GM23338 (cell line): ENCODE data around the gene CDK14. TPM values are rescaled to one million over a fixed set of nuclear protein-coding genes. Genes with fewer than 3 reads are reported as not detected.

Experiments
- ATAC-seq: fragments of 200-7000 bp; cut with Tn5 transposase; 3 replicates; pipeline ENCODE4 v1.9.1; 2020
- DNase-seq: peaks from one replicate; pipeline ENCODE4 v3.0.0-alpha.2; 2015; ENCODE audit warnings: low spot score
- H2AFZ ChIP-seq: fragments of 200-600 bp; sonication (generic); 2 replicates; pipeline ENCODE4 v1.8.0; 2016; ENCODE audit warnings: antibody characterized with exemption, mild to moderate bottlenecking, moderate library complexity
- H3F3A ChIP-seq: fragments of 200-600 bp; sonication (generic); replicated peaks from 2 replicates; pipeline ENCODE4 v1.8.0; 2017; ENCODE audit warnings: antibody characterized with exemption, mixed run types, low read depth
- H3K27ac ChIP-seq: fragments of 200-600 bp; sonication (generic); 2 replicates; pipeline ENCODE4 v1.6.1; 2016; ENCODE audit warnings: low read depth
- H3K27me3 ChIP-seq: fragments of 200-600 bp; sonication (generic); 2 replicates; pipeline ENCODE4 v1.8.0; 2016; ENCODE audit warnings: mild to moderate bottlenecking, mixed run types, moderate library complexity; ENCODE audit not compliant: insufficient read depth
- H3K36me3 ChIP-seq: fragments of 200-600 bp; sonication (generic); 2 replicates; pipeline ENCODE4 v1.8.0; 2016; ENCODE audit warnings: mild to moderate bottlenecking; ENCODE audit not compliant: insufficient read depth
- H3K4me1 ChIP-seq: fragments of 200-600 bp; sonication (generic); 2 replicates; pipeline ENCODE4 v1.8.0; 2016; ENCODE audit warnings: mild to moderate bottlenecking, moderate library complexity; ENCODE audit not compliant: insufficient read depth
- H3K4me2 ChIP-seq: fragments of 200-600 bp; sonication (generic); 2 replicates; pipeline ENCODE4 v1.7.1; 2017; ENCODE audit warnings: mixed run types
- H3K4me3 ChIP-seq: fragments of 200-600 bp; sonication (generic); 2 replicates; pipeline ENCODE4 v1.6.1; 2016; ENCODE audit warnings: mixed run types
- H3K79me2 ChIP-seq: fragments of 200-600 bp; sonication (generic); replicated peaks from 2 replicates; pipeline ENCODE4 v1.8.0; 2017; ENCODE audit warnings: mild to moderate bottlenecking; ENCODE audit not compliant: insufficient read depth
- H3K9me2 ChIP-seq: fragments of 200-600 bp; sonication (generic); 2 replicates; pipeline ENCODE4 v1.8.0; 2017; ENCODE audit not compliant: insufficient read depth
- H4K20me1 ChIP-seq: fragments of 200-600 bp; sonication (generic); replicated peaks from 2 replicates; pipeline ENCODE4 v1.8.0; 2017; ENCODE audit warnings: mild to moderate bottlenecking; ENCODE audit not compliant: insufficient read depth
- H3K27ac Mint-ChIP-seq: 2 replicates; pipeline ENCODE4 v1.8.0; 2020; ENCODE audit warnings: inconsistent platforms, mild to moderate bottlenecking, moderate library complexity, mixed read lengths
- H3K27me3 Mint-ChIP-seq: 3 replicates; pipeline ENCODE4 v1.8.0; 2022; ENCODE audit warnings: low read depth, mild to moderate bottlenecking, moderate library complexity, mixed read lengths, inconsistent platforms; ENCODE audit not compliant: insufficient read depth, poor library complexity
- H3K36me3 Mint-ChIP-seq: 3 replicates; pipeline ENCODE4 v1.8.0; 2021; ENCODE audit warnings: low read depth, mild to moderate bottlenecking, inconsistent platforms, moderate library complexity, mixed read lengths
- H3K4me1 Mint-ChIP-seq: 3 replicates; pipeline ENCODE4 v1.8.0; 2020; ENCODE audit warnings: mild to moderate bottlenecking, inconsistent platforms, mixed read lengths
- H3K4me3 Mint-ChIP-seq: 3 replicates; pipeline ENCODE4 v1.8.0; 2021; ENCODE audit warnings: moderate library complexity, mild to moderate bottlenecking, inconsistent platforms, mixed read lengths
- H3K9me3 Mint-ChIP-seq: 3 replicates; pipeline ENCODE4 v1.8.0; 2020; ENCODE audit warnings: moderate library complexity, mild to moderate bottlenecking, inconsistent platforms, mixed read lengths
- CREB1 ChIP-seq: fragments of 250-450 bp; sonication (Bioruptor Pico); IDR thresholded peaks from 2 replicates; pipeline ENCODE4 v1.5.0; 2020; ENCODE audit warnings: low read depth, mild to moderate bottlenecking, moderate library complexity
- CTCF ChIP-seq, 2 experiments: fragments of 200-600 bp in 1 of 2; sonication (generic) in 1 of 2; conservative IDR thresholded peaks; 2 replicates each; pipeline versions ENCODE4 v1.5.1 to v1.6.1; 2016 to 2017; ENCODE audit warnings: antibody characterized with exemption in 2 of 2, low read depth in 2 of 2, mild to moderate bottlenecking in 2 of 2, moderate library complexity in 1 of 2
- EZH2 ChIP-seq: fragments of 200-600 bp; sonication (generic); IDR thresholded peaks from one replicate; pipeline ENCODE4 v1.8.0; 2017; ENCODE audit warnings: antibody characterized with exemption, mild to moderate bottlenecking, low read depth; ENCODE audit not compliant: unreplicated experiment
- EZH2phosphoT487 ChIP-seq: fragments of 200-600 bp; sonication (generic); IDR thresholded peaks from one replicate; pipeline ENCODE4 v1.8.1; 2018; ENCODE audit warnings: antibody characterized with exemption; ENCODE audit not compliant: unreplicated experiment
- JUNB ChIP-seq: IDR thresholded peaks from one replicate; pipeline ENCODE4 v1.6.1; 2016; ENCODE audit warnings: antibody characterized with exemption; ENCODE audit not compliant: unreplicated experiment
- NANOG ChIP-seq: IDR thresholded peaks from 2 replicates; pipeline ENCODE4 v1.6.1; 2016; ENCODE audit warnings: antibody characterized with exemption, borderline replicate concordance
- POLR2AphosphoS5 ChIP-seq: IDR thresholded peaks from 2 replicates; pipeline ENCODE4 v1.6.1; 2016; ENCODE audit warnings: antibody characterized with exemption, low read depth
- REST ChIP-seq: IDR thresholded peaks from one replicate; pipeline ENCODE4 v1.6.1; 2018; ENCODE audit warnings: antibody characterized with exemption; ENCODE audit not compliant: unreplicated experiment
- STAT1 ChIP-seq: IDR thresholded peaks from one replicate; pipeline ENCODE4 v1.6.1; 2016; ENCODE audit warnings: antibody characterized with exemption; ENCODE audit not compliant: unreplicated experiment
- ZNF114 ChIP-seq: fragments of 250-450 bp; sonication (Bioruptor Pico); IDR thresholded peaks from 2 replicates; pipeline ENCODE4 v1.5.0; 2020; ENCODE audit warnings: mild to moderate bottlenecking, moderate library complexity
- ZNF331 ChIP-seq: fragments of 250-450 bp; sonication (Bioruptor Pico); IDR thresholded peaks from 2 replicates; pipeline ENCODE4 v1.5.0; 2020; ENCODE audit warnings: low read depth, mild to moderate bottlenecking, moderate library complexity
- ZNF462 ChIP-seq: fragments of 250-450 bp; sonication (Bioruptor Pico); IDR thresholded peaks from 2 replicates; pipeline ENCODE4 v1.5.0; 2020; ENCODE audit warnings: mild to moderate bottlenecking, moderate library complexity
- polyA plus RNA-seq: library from polyadenylated mRNA; unstranded; fragments of >200 nt; fragmentation: Nextera tagmentation; extraction: Ambion mirVana; gene quantifications from 2 replicates; pipeline ENCODE4 v1.2.1, GENCODE V29; 2016
- total RNA-seq: library from RNA; depleted of rRNA; stranded (reverse); fragments of >200 nt; shearing (Covaris generic); gene quantifications from 2 replicates; pipeline ENCODE4 v1.2.3, GENCODE V29; 2014

Gene CDK14
- total and polyA plus RNA-seq, 2 experiments from 2014 or later: 11.2 to 24.0 TPM

GRCh38 chr7:90743626-90744025 is 147.5 kb downstream of the CDK14 start:
- peaks cover 5% of the 10 kb centered on the region for H3K9me3 Mint-ChIP-seq
- H3K27me3 Mint-ChIP-seq: no peaks in the 10 kb centered on the region

More at GRCh38 chr7:90743626-90744025, 147.5 kb downstream of the CDK14 start:
- no peak overlapping the region for H3K27ac ChIP-seq
- no peaks in the 10 kb centered on the region; the same call in 1 of the 2 replicates for H3K36me3 ChIP-seq
- no peak overlapping the region for H3K4me3 ChIP-seq
- H2AFZ ChIP-seq: no peak overlapping the region
- Mint-ChIP-seq H3K27ac (no peak overlapping the region), H3K4me3 (no peak overlapping the region), H3K36me3 (peaks cover 8% of the 10 kb centered on the region), H3K4me1 (no peaks in the 10 kb centered on the region; the same call in 2 of the 3 replicates)
- H3K27me3 ChIP-seq: no peaks in the 10 kb centered on the region
- ATAC-seq (no peak), DNase-seq (no peak)
- no peaks in the 10 kb centered on the region for H3F3A ChIP-seq
- TF ChIP-seq ZNF462 (CRISPR knock-in tag) (no peak), EZH2 (no peak), ZNF331 (CRISPR knock-in tag) (no peak), CREB1 (no peak), STAT1 (no peak), JUNB (no peak), EZH2phosphoT487 (no peak), NANOG (no peak), REST (no peak), ZNF114 (CRISPR knock-in tag) (no peak), CTCF (conservative IDR thresholded peaks at IDR 0.05; ENCODE audit: low read depth in 2 of 2) (no peak), POLR2AphosphoS5 (no peak)
- no peaks in the 10 kb centered on the region for H3K79me2 ChIP-seq
- H3K9me2 ChIP-seq: no peaks in the 10 kb centered on the region
- no peak overlapping the region for H3K4me2 ChIP-seq
- H4K20me1 ChIP-seq: no peaks in the 10 kb centered on the region
- H3K4me1 ChIP-seq: no peaks in the 10 kb centered on the region
